ENCODE measurements around the gene MISP.

- TF ChIP-seq CTCF (conservative IDR thresholded peaks at IDR 0.05) (no peak), ZFX (IDR thresholded peaks at IDR 0.05) (no peak)
Measured at GRCh38 chr19:765179-765738, 14.3 kb downstream of the MISP start.

Data from C4-2B (cell line).